B cell (primary cell): ENCODE data around the gene MED15. TPM values are rescaled to one million over a fixed set of nuclear protein-coding genes. Genes with fewer than 3 reads are reported as not detected.
A peak's percentile ranks its signal among the peaks of the same experiment; 100 is the strongest.

Experiments
- ATAC-seq: fragments of 200-7000 bp; cut with Tn5 transposase; one replicate; pipeline ENCODE4 v1.10.0; 2021; ENCODE audit warnings: low read depth, mild to moderate bottlenecking, moderate number of reproducible peaks, moderate library complexity
- CTCF ChIA-PET: fragments of 350-600 bp; sonication (Branson Sonifier 250); formaldehyde crosslinking; loops from one replicate; lab custom pipeline; 2021; ENCODE audit warnings: antibody characterized with exemption, inconsistent platforms; lab: Charles Lee
- POLR2A ChIA-PET: fragments of 350-600 bp; sonication (Branson Sonifier 250); formaldehyde crosslinking; loops from one replicate; lab custom pipeline; 2021; ENCODE audit warnings: antibody characterized with exemption; lab: Charles Lee
- DNase-seq: peaks from one replicate; pipeline ENCODE4 v3.0.0; 2013
- H2AFZ ChIP-seq: 2 replicates; pipeline ENCODE4 v1.6.1; 2012; ENCODE audit warnings: mild to moderate bottlenecking, low read depth, low read length; ENCODE audit not compliant: insufficient read depth, poor library complexity, severe bottlenecking
- H3K27ac ChIP-seq, 2 donors: 1 replicate in 1 of 2; 2 replicates in 1 of 2; pipeline ENCODE4 v1.5.1; 2012 to 2013; ENCODE audit warnings: low read length in 2 of 2, mild to moderate bottlenecking in 2 of 2, moderate library complexity in 1 of 2
- H3K27me3 ChIP-seq, 4 experiments: fragments of 200-600 bp in 1 of 4; sonication (generic) in 1 of 4; replicated peaks in 1 of 4; 1 replicate in 2 of 4; 2 replicates in 2 of 4; pipeline versions ENCODE4 v1.6.1 to v1.7.0; 2013 to 2016; ENCODE audit warnings: low read length in 3 of 4, mild to moderate bottlenecking in 2 of 4, mixed read lengths in 1 of 4, moderate library complexity in 1 of 4; ENCODE audit not compliant: insufficient read depth in 4 of 4, control insufficient read depth in 3 of 4; ENCODE audit errors: control extremely low read depth in 1 of 4
- H3K36me3 ChIP-seq, 2 experiments: replicated peaks in 1 of 2; 1 replicate in 1 of 2; 2 replicates in 1 of 2; pipeline versions ENCODE4 v1.6.1 to v1.7.1; 2013; ENCODE audit warnings: low read length in 1 of 2; ENCODE audit not compliant: insufficient read depth in 2 of 2, control insufficient read depth in 1 of 2; ENCODE audit errors: control extremely low read depth in 1 of 2, extremely low read depth in 1 of 2
- H3K4me1 ChIP-seq, 2 donors: fragments of 200-600 bp in 1 of 2; sonication (generic) in 1 of 2; 1 replicate in 1 of 2; 2 replicates in 1 of 2; pipeline versions ENCODE4 v1.5.1 to v1.6.1; 2013 to 2017; ENCODE audit warnings: low read length in 2 of 2; ENCODE audit not compliant: control insufficient read depth in 2 of 2, insufficient read depth in 2 of 2
- H3K4me2 ChIP-seq: replicated peaks from 2 replicates; pipeline ENCODE3; 2012; ENCODE audit warnings: mild to moderate bottlenecking, low read depth, low read length; ENCODE audit not compliant: poor library complexity, severe bottlenecking
- H3K4me3 ChIP-seq, 5 experiments: fragments of 200-600 bp in 1 of 5; sonication (generic) in 1 of 5; 1 replicate in 3 of 5; 2 replicates in 2 of 5; pipeline versions ENCODE4 v1.5.1 to v1.7.0; 2011 to 2016; ENCODE audit warnings: low read length in 4 of 5, mild to moderate bottlenecking in 4 of 5, low read depth in 2 of 5, control low read depth in 1 of 5, moderate library complexity in 1 of 5; ENCODE audit not compliant: insufficient read depth in 1 of 5; ENCODE audit errors: control extremely low read depth in 1 of 5, extremely low read depth in 1 of 5
- H3K79me2 ChIP-seq: fragments of 200-600 bp; sonication (generic); one replicate; pipeline ENCODE4 v1.6.0; 2016; ENCODE audit warnings: low read length; ENCODE audit not compliant: control insufficient read depth, insufficient read depth
- H3K9ac ChIP-seq: fragments of 200-600 bp; sonication (generic); 2 replicates; pipeline ENCODE4 v1.6.1; 2017; ENCODE audit warnings: mild to moderate bottlenecking, low read length, moderate library complexity
- H3K9me3 ChIP-seq, 3 donors: one replicate each; pipeline versions ENCODE4 v1.6.1 to v1.7.1; 2013; ENCODE audit warnings: low read length in 2 of 3; ENCODE audit not compliant: control insufficient read depth in 2 of 3, insufficient read depth in 1 of 3; ENCODE audit errors: control extremely low read depth in 1 of 3
- H4K20me1 ChIP-seq: 2 replicates; pipeline ENCODE4 v1.6.0; 2012; ENCODE audit warnings: mild to moderate bottlenecking, low read length; ENCODE audit not compliant: insufficient read depth, control insufficient read depth, poor library complexity, severe bottlenecking
- H3K27ac Mint-ChIP-seq: one replicate; pipeline ENCODE4 v1.8.0; 2021; ENCODE audit warnings: mixed read lengths
- H3K27me3 Mint-ChIP-seq: one replicate; pipeline ENCODE4 v1.8.0; 2021; ENCODE audit warnings: mixed read lengths
- H3K4me1 Mint-ChIP-seq: one replicate; pipeline ENCODE4 v1.8.0; 2021; ENCODE audit warnings: mixed read lengths
- H3K4me3 Mint-ChIP-seq: one replicate; pipeline ENCODE4 v1.8.0; 2021; ENCODE audit warnings: mixed read lengths
- H3K9me3 Mint-ChIP-seq: one replicate; pipeline ENCODE4 v1.8.0; 2022; ENCODE audit warnings: mixed read lengths; ENCODE audit not compliant: insufficient read depth
- CTCF ChIP-seq: fragments of 200-600 bp; IDR thresholded peaks from one replicate; pipeline ENCODE4 v1.8.0; 2022; ENCODE audit warnings: antibody characterized with exemption, mild to moderate bottlenecking
- EZH2 ChIP-seq: IDR thresholded peaks from 2 replicates; pipeline ENCODE4 v1.6.1; 2012; ENCODE audit warnings: borderline replicate concordance, low read depth, mild to moderate bottlenecking, moderate library complexity, low read length; ENCODE audit not compliant: insufficient read depth, poor library complexity, severe bottlenecking
- WGBS: methylation state at CpG from one replicate; pipeline ENCODE4 v1.1.5; 2013; ENCODE audit warnings: missing lambda C conversion rate; ENCODE audit not compliant: insufficient coverage; 5-methylcytosine and 5-hydroxymethylcytosine counted together
- intact Hi-C: fragments of 100-400 bp; cut with micrococcal nuclease; formaldehyde crosslinking; loops from one replicate; pipeline ENCODE4 v1.10.0; 2022
- polyA plus RNA-seq: library from polyadenylated mRNA; depleted of rRNA; stranded (reverse); fragments of >200 nt; gene quantifications from 2 replicates; pipeline ENCODE4 v1.2.3, GENCODE V29; 2012
- total RNA-seq, 2 donors: library from RNA; stranded (reverse); fragments of 120-200 nt in 1 of 2; gene quantifications; 1 replicate in 1 of 2; 2 replicates in 1 of 2; pipeline versions ENCODE4 v1.2.3 to v1.2.4, GENCODE V29; 2013 to 2022

Gene MED15
- total and polyA plus RNA-seq, 2 donors (not counting 1 experiment from before 2014, with no cell fraction given): 109 to 134 TPM

GRCh38 chr22:20550851-20551744 is 43.7 kb downstream of the MED15 start:
- no peaks in the 10 kb centered on the region for H3K9me3 ChIP-seq
- peak overlapping the region; percentile 94 for H3K27ac Mint-ChIP-seq
- H3K9ac ChIP-seq: no peak overlapping the region
- H3K27me3 ChIP-seq: no peaks in the 10 kb centered on the region
- H3K4me1 ChIP-seq: peaks cover 20 to 37% of the 10 kb centered on the region in 2 donors
- ATAC-seq: peak; percentile 67
- no peaks in the 10 kb centered on the region for H3K27me3 Mint-ChIP-seq
- peak; percentile 54 for DNase-seq
- H3K4me3 ChIP-seq: no peak overlapping the region
- peak overlapping the region in 1 of 2 donors; percentile 66 for H3K27ac ChIP-seq
- no peaks in the 10 kb centered on the region for H3K9me3 Mint-ChIP-seq
- H3K4me2 ChIP-seq: peak overlapping the region; percentile 37
- H4K20me1 ChIP-seq: peaks cover 66% of the 10 kb centered on the region
- CTCF ChIA-PET: interaction anchor here (1.1 kb wide), 1 partner anchor 13 kb away, joined by 4 read pairs; no protein-coding TSS in a partner anchor
- peaks cover 41% of the 10 kb centered on the region for H3K4me1 Mint-ChIP-seq
- POLR2A ChIA-PET: no interaction called here
- peak overlapping the region; percentile 74 for H3K4me3 Mint-ChIP-seq
- peaks cover 0 to 40% of the 10 kb centered on the region in 2 experiments for H3K36me3 ChIP-seq
- TF ChIP-seq CTCF (no peak), EZH2 (no peak)
- intact Hi-C loops: no loop called here
- H3K79me2 ChIP-seq: peaks cover 66% of the 10 kb centered on the region
- H2AFZ ChIP-seq: no peak overlapping the region
- WGBS: 63% methylated on average over 26 of the region's 27 CpGs
